GM12878 (cell line): ENCODE measurements around the gene ZNF653. TPM values are rescaled to one million over a fixed set of nuclear protein-coding genes. Genes with fewer than 3 reads are reported as not detected.

ENCODE experiments used
- ASH2L ChIP-seq: fragments of 300-600, 200-600 bp; sonication (generic); IDR thresholded peaks from 2 replicates; pipeline ENCODE4 v1.6.1; 2017; ENCODE audit warnings: low read depth, mild to moderate bottlenecking, borderline replicate concordance
- CBX3 ChIP-seq: fragments of 200-600 bp; sonication (generic); IDR thresholded peaks from 2 replicates; pipeline ENCODE4 v1.6.1; 2016; ENCODE audit warnings: low read depth, borderline replicate concordance
- CEBPZ ChIP-seq: fragments of 150-350 bp; IDR thresholded peaks from 2 replicates; pipeline ENCODE4 v1.6.1; 2016; ENCODE audit warnings: low read depth, low read length
- IRF4 ChIP-seq: IDR thresholded peaks from 2 replicates; pipeline ENCODE4 v1.6.1; 2011; ENCODE audit warnings: low read depth, low read length
- KAT2A ChIP-seq: conservative IDR thresholded peaks from 2 replicates; pipeline ENCODE4 v1.6.1; 2011; ENCODE audit warnings: low read depth, low read length; ENCODE audit not compliant: control insufficient read depth
- MEF2B ChIP-seq: fragments of 450-650 bp; IDR thresholded peaks from 2 replicates; pipeline ENCODE4 v1.6.1; 2018; ENCODE audit warnings: mild to moderate bottlenecking, moderate library complexity; ENCODE audit not compliant: partially characterized antibody, poor library complexity, severe bottlenecking
- MYB ChIP-seq: fragments of 150-350 bp; IDR thresholded peaks from 2 replicates; pipeline ENCODE4 v1.6.1; 2014; ENCODE audit warnings: mild to moderate bottlenecking, low read depth, low read length, borderline replicate concordance
- NBN ChIP-seq: fragments of 450-650 bp; IDR thresholded peaks from 2 replicates; pipeline ENCODE4 v1.6.1; 2016
- NKRF ChIP-seq: fragments of 450-650 bp; conservative IDR thresholded peaks from 2 replicates; pipeline ENCODE4 v1.6.1; 2017; ENCODE audit warnings: mild to moderate bottlenecking, moderate library complexity
- PAX5 ChIP-seq: IDR thresholded peaks from 2 replicates; pipeline ENCODE4 v1.6.1; 2011; ENCODE audit warnings: low read depth, low read length, borderline replicate concordance
- POLR2A ChIP-seq: IDR thresholded peaks from 2 replicates; pipeline ENCODE4 v1.6.1; 2011; ENCODE audit warnings: low read depth, mild to moderate bottlenecking, low read length
- POLR2AphosphoS5 ChIP-seq: IDR thresholded peaks from 2 replicates; pipeline ENCODE4 v1.6.1; 2011; ENCODE audit warnings: mild to moderate bottlenecking, low read length, inconsistent platforms
- PRDM15 ChIP-seq: fragments of 450-650 bp; formaldehyde crosslinking; IDR thresholded peaks from 2 replicates; pipeline ENCODE4 v1.4.0; 2020; ENCODE audit warnings: mild to moderate bottlenecking, moderate library complexity
- RCOR1 ChIP-seq: conservative IDR thresholded peaks from 2 replicates; pipeline ENCODE4 v1.6.1; 2012; ENCODE audit warnings: low read depth, low read length, improper control_type of control experiment
- RELA ChIP-seq: fragments of 450-650 bp; IDR thresholded peaks from 2 replicates; pipeline ENCODE4 v1.8.0; 2014; ENCODE audit warnings: borderline replicate concordance; ENCODE audit not compliant: partially characterized antibody
- SIX5 ChIP-seq: IDR thresholded peaks from 2 replicates; pipeline ENCODE4 v1.6.1; 2011; ENCODE audit warnings: mild to moderate bottlenecking, low read depth, low read length, moderate library complexity; ENCODE audit not compliant: severe bottlenecking
- SREBF2 ChIP-seq: IDR thresholded peaks from 2 replicates; pipeline ENCODE4 v1.6.1; 2012; ENCODE audit warnings: mild to moderate bottlenecking, low read length
- USF2 ChIP-seq: IDR thresholded peaks from 2 replicates; pipeline ENCODE4 v1.6.1; 2011; ENCODE audit warnings: low read depth, low read length, improper control_type of control experiment, borderline replicate concordance
- YBX1 ChIP-seq: fragments of 450-650 bp; IDR thresholded peaks from 2 replicates; pipeline ENCODE4 v1.6.1; 2016; ENCODE audit warnings: antibody characterized with exemption
- YY1 ChIP-seq: IDR thresholded peaks from 2 replicates; pipeline ENCODE4 v1.6.1; 2011; ENCODE audit warnings: low read depth, mild to moderate bottlenecking, low read length
- ZNF217 ChIP-seq: fragments of 450-650 bp; IDR thresholded peaks from 2 replicates; pipeline ENCODE4 v1.6.1; 2017; ENCODE audit warnings: antibody characterized with exemption, mild to moderate bottlenecking
- polyA plus RNA-seq, 11 experiments: library from polyadenylated mRNA; depleted of rRNA in 4 of 11; unstranded in 6 of 11; stranded (reverse) in 5 of 11; fragments of >200 nt; fragmentation: Nextera tagmentation in 4 of 11; fragmentation: Illumina TruSeq in 1 of 11; extraction: Ambion mirVana in 4 of 11; extraction: Trizol in 1 of 11; gene quantifications; 1 replicate in 1 of 11; 2 replicates in 10 of 11; pipeline versions ENCODE4 v1.2.1 to v1.2.3, GENCODE V29; 2011 to 2016; ENCODE audit warnings: inconsistent platforms in 2 of 11, missing spikeins in 2 of 11, low read depth in 1 of 11
- total RNA-seq, 4 experiments: library from RNA; depleted of rRNA in 3 of 4; stranded (reverse); fragments of >200 nt in 3 of 4; fragmentation: Illumina TruSeq in 1 of 4; extraction: Trizol in 1 of 4; gene quantifications; 2 replicates each; pipeline versions ENCODE4 v1.2.1 to v1.2.3, GENCODE V29; 2013 to 2021

Gene ZNF653
- total and polyA plus RNA-seq, 10 of the 15 experiments (the other 5 are each of a cell fraction or from before 2014, with no cell fraction given): 2.2 to 13.2 (median 6.7) TPM; not detected in 2

GRCh38 chr19:11435057-11435832, 70.4 kb downstream of the ZNF653 start, which contains the start of the genes ODAD3 and PRKCSH (continued):
- TF ChIP-seq RCOR1 (0 out of 2 replicates have a peak, but pooled peaks have one; percentile 96), YY1 (peak; percentile 100), NBN (peak; percentile 91), MEF2B (peak; percentile 72), YBX1 (no peak), SREBF2 (no peak), CBX3 (no peak), CEBPZ (no peak), POLR2A (peak; percentile 86), NKRF (peak; percentile 80), SIX5 (peak; percentile 91), PRDM15 (CRISPR knock-in tag) (no peak), PAX5 (0 out of 2 replicates have a peak, but pooled peaks have one; percentile 14), POLR2AphosphoS5 (peak; percentile 89), IRF4 (no peak), ZNF217 (no peak), KAT2A (no peak), ASH2L (peak; percentile 64; the same call in 1 of the 2 replicates), USF2 (peak; percentile 90), MYB (no peak), RELA (peak; percentile 97)
